Vagina (tissue), 2 donors: Measurements from ENCODE around the gene ZNF771. TPM values are rescaled to one million over a fixed set of nuclear protein-coding genes. Genes with fewer than 3 reads are reported as not detected.
"Not testable (repeated sequence)": the region's sequence is repeated elsewhere in the genome, so short reads cannot be mapped to it uniquely, and the experiment has no call there.

ENCODE experiments used
- DNase-seq, 2 donors: peaks; one replicate each; pipeline ENCODE4 v3.0.0-alpha.2; 2017; ENCODE audit errors: extremely low spot score in 2 of 2
- H3K27ac ChIP-seq: fragments of 200-600 bp; sonication (generic); one replicate; pipeline ENCODE4 v1.5.1; 2019
- H3K27me3 ChIP-seq: fragments of 200-600 bp; sonication (generic); one replicate; pipeline ENCODE4 v1.5.1; 2019
- H3K36me3 ChIP-seq, 2 donors: fragments of 200-600 bp; sonication (generic); one replicate each; pipeline ENCODE4 v1.5.1; 2017 to 2019
- H3K4me1 ChIP-seq: fragments of 200-600 bp; sonication (generic); one replicate; pipeline ENCODE4 v1.5.1; 2019
- H3K4me3 ChIP-seq, 2 donors: fragments of 200-600 bp; sonication (generic); 1 replicate in 1 of 2; 2 replicates in 1 of 2; pipeline ENCODE4 v1.5.1; 2016 to 2019
- H3K9me3 ChIP-seq: fragments of 200-600 bp; sonication (generic); one replicate; pipeline ENCODE4 v1.5.1; 2019
- CTCF ChIP-seq, 3 experiments: fragments of 450-650 bp in 2 of 3; fragments of 200-600 bp in 1 of 3; sonication (generic) in 1 of 3; IDR thresholded peaks; one replicate each; pipeline ENCODE4 v1.5.1; 2017 to 2019; ENCODE audit warnings: antibody characterized with exemption in 3 of 3, mild to moderate bottlenecking in 2 of 3, moderate library complexity in 2 of 3
- POLR2A ChIP-seq, 2 donors: fragments of 450-650 bp; IDR thresholded peaks; one replicate each; pipeline ENCODE4 v1.6.1; 2017; ENCODE audit warnings: antibody characterized with exemption in 2 of 2, mild to moderate bottlenecking in 2 of 2, moderate library complexity in 2 of 2
- POLR2AphosphoS5 ChIP-seq, 2 donors: sonication (generic); formaldehyde crosslinking; IDR thresholded peaks; one replicate each; pipeline ENCODE4 v1.9.0; 2017; ENCODE audit warnings: antibody characterized with exemption in 2 of 2, mild to moderate bottlenecking in 2 of 2, low read depth in 1 of 2; ENCODE audit not compliant: insufficient read depth in 1 of 2
- intact Hi-C: fragments of 100-400 bp; cut with DNase I; formaldehyde crosslinking; loops from one replicate; pipeline ENCODE4 v1.15.1; 2023
- total RNA-seq: library from RNA; depleted of rRNA; stranded (reverse); fragments of >200 nt; gene quantifications from one replicate; pipeline ENCODE4 v1.2.3, GENCODE V29; 2016

Gene ZNF771
- total RNA-seq, 1 donor from 2014 or later, result 42.7 TPM

GRCh38 chr16:30447512-30448226 lies 40.3 kb downstream of the ZNF771 start:
- TF ChIP-seq POLR2AphosphoS5 (IDR thresholded peaks at IDR 0.05; ENCODE audit: insufficient read depth in 1 of 2, low read depth in 1 of 2) (no peak), CTCF (IDR thresholded peaks at IDR 0.05) (no peak), POLR2A (IDR thresholded peaks at IDR 0.05) (no peak)
- no peak for DNase-seq
- Histone ChIP-seq H3K4me3 (no peak overlapping the region), H3K27me3 (no peaks in the 10 kb centered on the region), H3K9me3 (no peaks in the 10 kb centered on the region), H3K4me1 (peaks cover 20% of the 10 kb centered on the region), H3K27ac (no peak overlapping the region), H3K36me3 (no peaks in the 10 kb centered on the region)
- intact Hi-C loops, result loop anchor here (10.0 kb wide), 1 partner anchor 87 kb away; the partner anchor contains the start of gene ZNF747

DNA sequence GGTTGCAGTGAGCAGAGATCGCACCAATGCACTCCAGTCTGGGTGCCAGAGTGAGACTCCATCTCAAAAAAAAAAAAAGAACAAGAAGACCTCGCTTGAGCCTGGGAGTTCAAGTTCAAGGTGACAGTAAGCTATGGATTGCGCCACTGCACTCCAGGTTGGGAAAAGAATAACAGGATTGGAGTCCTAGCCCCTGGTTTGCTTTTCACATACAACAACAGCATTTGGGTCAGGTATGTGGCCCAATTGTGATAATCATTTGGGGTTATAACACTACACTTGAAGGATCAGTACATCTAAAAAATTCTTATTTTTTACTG lies 41.7 kb downstream of the ZNF771 start:
- DNase-seq, result no peak
- Histone ChIP-seq H3K4me1 (peaks cover 16% of the 10 kb centered on the region), H3K4me3 (no peak overlapping the region), H3K27ac (no peak overlapping the region), H3K36me3 (no peaks in the 10 kb centered on the region), H3K9me3 (no peaks in the 10 kb centered on the region), H3K27me3 (no peaks in the 10 kb centered on the region)
- intact Hi-C loops, result loop anchor here (10.0 kb wide), 1 partner anchor 86 kb away; the partner anchor contains the start of gene ZNF747
- TF ChIP-seq CTCF (IDR thresholded peaks at IDR 0.05), result no peak
- TF ChIP-seq POLR2A (IDR thresholded peaks at IDR 0.05), result no peak
- TF ChIP-seq POLR2AphosphoS5 (IDR thresholded peaks at IDR 0.05; ENCODE audit: insufficient read depth in 1 of 2, low read depth in 1 of 2), result no peak

DNA sequence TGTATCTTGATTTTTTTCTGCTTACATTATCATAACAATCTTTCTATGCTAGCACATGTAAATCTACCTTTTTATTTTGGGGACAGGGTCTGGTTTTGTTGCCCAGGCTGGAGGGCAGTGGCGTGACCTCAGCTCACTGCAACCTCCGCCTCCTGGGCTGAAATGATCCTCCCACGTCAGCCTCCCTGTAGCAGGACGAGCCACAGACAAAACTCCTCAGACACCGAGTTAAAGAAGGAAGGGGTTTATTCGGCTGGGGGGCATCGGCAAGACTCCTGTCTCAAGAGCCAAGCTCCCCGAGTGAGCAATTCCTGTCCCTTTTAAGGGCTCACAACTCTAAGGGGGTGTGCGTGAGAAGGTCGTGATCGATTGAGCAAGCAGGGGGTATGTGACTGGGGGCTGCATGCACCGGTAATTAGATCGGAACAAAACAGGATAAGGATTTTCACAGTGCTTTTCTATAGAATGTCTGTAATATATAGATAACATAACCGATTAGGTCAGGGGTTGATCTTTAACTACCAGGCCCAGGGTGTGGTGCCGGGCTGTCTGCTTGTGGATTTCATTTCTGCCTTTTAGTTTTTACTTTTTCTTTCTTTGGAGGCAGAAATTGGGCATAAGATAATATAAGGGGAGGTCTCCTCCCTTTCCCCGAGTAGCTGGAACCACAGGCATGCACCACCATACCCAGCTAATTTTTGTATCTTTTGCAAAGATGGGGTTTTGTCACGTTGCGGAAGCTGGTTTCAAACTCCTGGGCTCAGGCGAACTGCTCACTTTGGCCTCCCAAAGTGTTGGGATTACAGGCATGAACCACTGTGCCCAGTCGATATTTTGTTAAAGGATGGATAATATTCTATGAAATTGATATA lies 45.5 kb downstream of the ZNF771 start:
- not testable (repeated sequence) for H3K4me1 ChIP-seq, DNase-seq

DNA sequence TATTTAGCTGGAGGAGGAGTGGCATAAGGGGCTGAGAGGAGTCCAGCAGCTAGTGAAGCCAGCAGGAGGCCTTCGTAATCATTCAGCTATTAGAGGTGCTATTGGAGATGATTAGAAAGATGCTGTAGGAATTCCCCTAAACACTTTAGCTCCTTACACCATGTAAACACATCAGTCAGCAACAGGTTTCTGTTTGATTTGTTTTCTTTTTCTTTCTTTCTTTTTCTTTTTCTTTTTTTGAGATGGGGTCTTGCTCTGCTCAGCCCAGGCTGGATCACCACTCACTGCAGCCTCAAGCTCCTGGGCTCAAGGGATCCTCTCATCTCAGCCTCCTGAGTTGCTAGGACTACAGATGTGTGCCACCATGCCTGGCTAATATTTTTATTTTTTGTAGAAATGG lies 48.9 kb downstream of the ZNF771 start:
- TF ChIP-seq POLR2A (IDR thresholded peaks at IDR 0.05), result no peak
- no peak for TF ChIP-seq POLR2AphosphoS5 (IDR thresholded peaks at IDR 0.05; ENCODE audit: insufficient read depth in 1 of 2, low read depth in 1 of 2)
- TF ChIP-seq CTCF (IDR thresholded peaks at IDR 0.05), result no peak
- H3K4me1 ChIP-seq, result no peaks in the 10 kb centered on the region
- H3K36me3 ChIP-seq, result no peaks in the 10 kb centered on the region
- intact Hi-C loops, result no loop called here
- no peak for DNase-seq
- no peak overlapping the region for H3K27ac ChIP-seq
- H3K4me3 ChIP-seq, result no peak overlapping the region
- H3K9me3 ChIP-seq, result no peaks in the 10 kb centered on the region
- H3K27me3 ChIP-seq, result no peaks in the 10 kb centered on the region

More for the DNA sequence above, 45.5 kb downstream of the ZNF771 start:
- H3K9me3 ChIP-seq, H3K27me3 ChIP-seq, intact Hi-C loops, H3K27ac ChIP-seq, H3K4me3 ChIP-seq, H3K36me3 ChIP-seq: not testable (repeated sequence)

DNA sequence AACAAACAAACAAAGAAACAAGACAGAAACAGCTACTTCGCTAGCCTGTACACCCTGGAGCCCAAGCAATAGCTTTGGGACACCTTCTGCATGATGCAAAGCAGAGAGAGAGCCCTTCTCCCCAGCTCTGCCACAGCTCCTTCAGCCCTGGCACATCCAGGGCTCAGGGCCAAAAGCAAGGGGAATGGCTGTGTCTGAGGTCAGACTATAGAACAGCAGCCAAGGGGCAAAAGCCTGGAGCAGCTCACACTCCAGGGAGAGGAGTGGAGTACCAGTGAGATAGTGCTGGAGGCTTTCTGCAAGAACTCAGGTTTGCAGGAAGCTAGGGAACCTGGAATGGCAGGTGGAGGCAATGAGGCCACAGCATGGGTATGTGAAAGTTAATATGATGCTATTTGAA lies 49.9 kb downstream of the ZNF771 start:
- H3K9me3 ChIP-seq, result no peaks in the 10 kb centered on the region
- TF ChIP-seq POLR2A (IDR thresholded peaks at IDR 0.05) (no peak), CTCF (IDR thresholded peaks at IDR 0.05) (no peak), POLR2AphosphoS5 (IDR thresholded peaks at IDR 0.05; ENCODE audit: insufficient read depth in 1 of 2, low read depth in 1 of 2) (no peak)
- intact Hi-C loops, result no loop called here
- H3K4me1 ChIP-seq, result no peaks in the 10 kb centered on the region
- no peak for DNase-seq
- no peaks in the 10 kb centered on the region for H3K36me3 ChIP-seq
- H3K27me3 ChIP-seq, result no peaks in the 10 kb centered on the region
- no peak overlapping the region for H3K27ac ChIP-seq
- no peak overlapping the region for H3K4me3 ChIP-seq
